ENCODE data around the gene TATDN2. TPM values are rescaled to one million over a fixed set of nuclear protein-coding genes. Genes with fewer than 3 reads are reported as not detected.
"Not testable (repeated sequence)": the region's sequence is repeated elsewhere in the genome, so short reads cannot be mapped to it uniquely, and the experiment has no call there.

The TATDN2 gene
- polyA plus RNA-seq, 1 experiment: 14.9 TPM

GRCh38 chr3:10292505-10293419 lies 44.5 kb downstream of the TATDN2 start, which contains the start of gene GHRL:
Gene GHRL, minus strand, starts transcription at chr3:10292947. Its CDS starts 2,767 bp downstream, at chr3:10290180.
- ChIA-PET POLR2A (no interaction called here), CTCF (interaction anchor here (1.0 kb wide), 1 partner anchor 29 kb away, joined by 4 read pairs; no protein-coding TSS in a partner anchor)
- peaks cover 9% of the 10 kb centered on the region; the same call in 1 of the 2 replicates for H3K36me3 ChIP-seq (ENCODE audit: control insufficient read depth, insufficient read depth, low read length)
- no peak for TF ChIP-seq CTCF (IDR thresholded peaks at IDR 0.05; ENCODE audit: insufficient read depth, low read depth, low read length)
- H3K27me3 ChIP-seq (ENCODE audit: control insufficient read depth, insufficient read depth, low read length): no peaks in the 10 kb centered on the region
- H3K4me3 ChIP-seq (ENCODE audit: low read depth, low read length): no peak within 1 kb of the TSS
- no peak for DNase-seq (ENCODE audit: low read depth)

GRCh38 chr3:10294030-10294586 lies 45.8 kb downstream of the TATDN2 start:
- TF ChIP-seq CTCF (IDR thresholded peaks at IDR 0.05; ENCODE audit: insufficient read depth, low read depth, low read length): no peak
- CTCF ChIA-PET: no interaction called here
- POLR2A ChIA-PET: no interaction called here
- no peak overlapping the region for H3K4me3 ChIP-seq (ENCODE audit: low read depth, low read length)
- DNase-seq (ENCODE audit: low read depth): no peak
- H3K27me3 ChIP-seq (ENCODE audit: control insufficient read depth, insufficient read depth, low read length): no peaks in the 10 kb centered on the region
- H3K36me3 ChIP-seq (ENCODE audit: control insufficient read depth, insufficient read depth, low read length): peaks cover 4% of the 10 kb centered on the region; the same call in 1 of the 2 replicates

GRCh38 chr3:10298064-10298463 lies 49.8 kb downstream of the TATDN2 start:
- CTCF ChIA-PET; DNase-seq (ENCODE audit: low read depth); H3K4me3 ChIP-seq (ENCODE audit: low read depth, low read length); H3K27me3 ChIP-seq (ENCODE audit: control insufficient read depth, insufficient read depth, low read length); POLR2A ChIA-PET: not testable (repeated sequence)
- H3K36me3 ChIP-seq (ENCODE audit: control insufficient read depth, insufficient read depth, low read length): peaks cover 16% of the 10 kb centered on the region

GRCh38 chr3:10299175-10299574 lies 50.9 kb downstream of the TATDN2 start:
- TF ChIP-seq CTCF (IDR thresholded peaks at IDR 0.05; ENCODE audit: insufficient read depth, low read depth, low read length): peak; percentile 20; the same call in 1 of the 2 replicates
- ChIA-PET POLR2A (no interaction called here), CTCF (interaction anchor here (0.7 kb wide), 1 partner anchor 367 kb away, joined by 3 read pairs; no protein-coding TSS in a partner anchor)
- Histone ChIP-seq H3K4me3 (ENCODE audit: low read depth, low read length) (no peak overlapping the region), H3K36me3 (ENCODE audit: control insufficient read depth, insufficient read depth, low read length) (peaks cover 24% of the 10 kb centered on the region), H3K27me3 (ENCODE audit: control insufficient read depth, insufficient read depth, low read length) (no peaks in the 10 kb centered on the region)
- no peak for DNase-seq (ENCODE audit: low read depth)

- ChIA-PET CTCF (no interaction called here), POLR2A (no interaction called here)
- no peak for DNase-seq (ENCODE audit: low read depth)
- no peaks in the 10 kb centered on the region for H3K27me3 ChIP-seq (ENCODE audit: control insufficient read depth, insufficient read depth, low read length)
- H3K36me3 ChIP-seq (ENCODE audit: control insufficient read depth, insufficient read depth, low read length): peaks cover 29% of the 10 kb centered on the region
- H3K4me3 ChIP-seq (ENCODE audit: low read depth, low read length): no peak overlapping the region
- TF ChIP-seq CTCF (IDR thresholded peaks at IDR 0.05; ENCODE audit: insufficient read depth, low read depth, low read length): no peak
Observed at GRCh38 chr3:10299679-10300078, 51.4 kb downstream of the TATDN2 start.

Data from BJ (cell line).